HepG2 (cell line): ENCODE data around the gene SLC66A3. TPM values are rescaled to one million over a fixed set of nuclear protein-coding genes. Genes with fewer than 3 reads are reported as not detected.
A peak's percentile ranks its signal among the peaks of the same experiment; 100 is the strongest.

Experiments
- BORCS8-MEF2B ChIP-seq: sonication (generic); formaldehyde crosslinking; IDR thresholded peaks from 2 replicates; pipeline ENCODE4 v1.8.0; 2022; ENCODE audit warnings: mild to moderate bottlenecking, missing genetic modification reagents
- CENPX ChIP-seq: sonication (generic); formaldehyde crosslinking; IDR thresholded peaks from 2 replicates; pipeline ENCODE4 v1.9.0; 2021; ENCODE audit warnings: mild to moderate bottlenecking, missing genetic modification reagents, moderate library complexity
- CHCHD3 ChIP-seq: sonication (generic); formaldehyde crosslinking; IDR thresholded peaks from 2 replicates; pipeline ENCODE4 v1.8.0; 2022; ENCODE audit warnings: mild to moderate bottlenecking, missing genetic modification reagents, moderate library complexity
- FOXP1 ChIP-seq, 2 experiments: fragments of 450-650 bp in 1 of 2; IDR thresholded peaks; 2 replicates each; pipeline ENCODE4 v1.6.1; 2017 to 2018; ENCODE audit warnings: antibody characterized with exemption in 1 of 2
- MLXIP ChIP-seq: sonication (generic); formaldehyde crosslinking; IDR thresholded peaks from 2 replicates; pipeline ENCODE4 v1.9.0; 2021; ENCODE audit warnings: missing genetic modification reagents, borderline replicate concordance
- NFIB ChIP-seq: sonication (generic); formaldehyde crosslinking; IDR thresholded peaks from 2 replicates; pipeline ENCODE4 v1.9.0; 2021; ENCODE audit warnings: missing genetic modification reagents, mild to moderate bottlenecking, borderline replicate concordance
- NFKBIZ ChIP-seq: IDR thresholded peaks from 2 replicates; pipeline ENCODE4 v1.6.1; 2018; ENCODE audit warnings: missing genetic modification reagents, missing compliant biosample characterization
- PRDM10 ChIP-seq: sonication (generic); formaldehyde crosslinking; IDR thresholded peaks from 2 replicates; pipeline ENCODE4 v1.4.0; 2020; ENCODE audit warnings: low read depth, missing genetic modification reagents
- RAD21 ChIP-seq: fragments of 450-650 bp; formaldehyde crosslinking; IDR thresholded peaks from 2 replicates; pipeline ENCODE4 v1.5.0; 2020; ENCODE audit warnings: mild to moderate bottlenecking
- SIX4 ChIP-seq: sonication (generic); formaldehyde crosslinking; IDR thresholded peaks from 2 replicates; pipeline ENCODE4 v1.4.0; 2020; ENCODE audit warnings: missing genetic modification reagents
- SPEN ChIP-seq: sonication (generic); formaldehyde crosslinking; IDR thresholded peaks from 2 replicates; pipeline ENCODE4 v1.5.1; 2020; ENCODE audit warnings: low read depth, mild to moderate bottlenecking, missing genetic modification reagents
- TARDBP ChIP-seq: sonication (generic); formaldehyde crosslinking; IDR thresholded peaks from 2 replicates; pipeline ENCODE4 v1.8.0; 2022; ENCODE audit warnings: mild to moderate bottlenecking, missing genetic modification reagents
- ZNF136 ChIP-seq: sonication (generic); formaldehyde crosslinking; IDR thresholded peaks from 2 replicates; pipeline ENCODE4 v1.8.1; 2022; ENCODE audit warnings: low read depth, mild to moderate bottlenecking, moderate library complexity, missing genetic modification reagents
- ZNF160 ChIP-seq: sonication (generic); formaldehyde crosslinking; IDR thresholded peaks from 2 replicates; pipeline ENCODE4 v1.8.0; 2022; ENCODE audit warnings: mild to moderate bottlenecking, inconsistent platforms, missing genetic modification reagents
- ZNF33B ChIP-seq: sonication (generic); formaldehyde crosslinking; IDR thresholded peaks from 2 replicates; pipeline ENCODE4 v1.5.1; 2020; ENCODE audit warnings: mild to moderate bottlenecking, missing genetic modification reagents
- ZNF451 ChIP-seq: sonication (generic); formaldehyde crosslinking; IDR thresholded peaks from 2 replicates; pipeline ENCODE4 v1.5.0; 2020; ENCODE audit warnings: mild to moderate bottlenecking, missing genetic modification reagents
- ZNF569 ChIP-seq: sonication (generic); formaldehyde crosslinking; IDR thresholded peaks from 2 replicates; pipeline ENCODE4 v1.5.0; 2020; ENCODE audit warnings: mild to moderate bottlenecking, missing genetic modification reagents, moderate library complexity, borderline replicate concordance
- ZNF580 ChIP-seq: IDR thresholded peaks from 2 replicates; pipeline ENCODE4 v1.6.1; 2016; ENCODE audit warnings: low read depth, borderline replicate concordance
- ZNF782 ChIP-seq: sonication (generic); formaldehyde crosslinking; IDR thresholded peaks from 2 replicates; pipeline ENCODE4 v1.4.0; 2020; ENCODE audit warnings: missing genetic modification reagents, mild to moderate bottlenecking, borderline replicate concordance
- ZNF839 ChIP-seq: sonication (generic); formaldehyde crosslinking; IDR thresholded peaks from 2 replicates; pipeline ENCODE4 v1.4.0; 2020; ENCODE audit warnings: missing genetic modification reagents, mild to moderate bottlenecking, borderline replicate concordance
- polyA plus RNA-seq, 8 experiments: library from polyadenylated mRNA; depleted of rRNA in 3 of 8; stranded (reverse) in 7 of 8; unstranded in 1 of 8; fragments of >200 nt; fragmentation: Illumina TruSeq in 4 of 8; extraction: Trizol in 4 of 8; gene quantifications; 2 replicates each; pipeline versions ENCODE4 v1.2.1 to v1.2.3, GENCODE V29; 2011 to 2016; ENCODE audit warnings: low read depth in 4 of 8, missing spikeins in 1 of 8, mixed read lengths in 1 of 8; ENCODE audit not compliant: insufficient read depth in 1 of 8
- total RNA-seq, 5 experiments: library from RNA; depleted of rRNA; stranded (reverse); fragments of >200 nt; fragmentation: Illumina TruSeq; extraction: Trizol; gene quantifications; 2 replicates each; pipeline ENCODE4 v1.2.3, GENCODE V29; 2016; ENCODE audit warnings: low read depth in 1 of 5
- TF ChIP-seq, protein P1 (sequence below): sonication (generic); formaldehyde crosslinking; IDR thresholded peaks from 2 replicates; pipeline ENCODE4 v1.5.0; 2020; ENCODE audit warnings: mild to moderate bottlenecking, missing genetic modification reagents

SLC66A3 gene
- total and polyA plus RNA-seq, 2 of the 13 experiments (the other 11 are each of a cell fraction or from before 2014, with no cell fraction given) = 2.2 to 3.7 TPM

- no peak for TF ChIP-seq MLXIP (CRISPR knock-in tag)
- TF ChIP-seq SIX4 (CRISPR knock-in tag) = no peak
- TF ChIP-seq FOXP1 (IDR thresholded peaks at IDR 0.05) = no peak
- TF ChIP-seq FOXP1 (CRISPR knock-in tag; IDR thresholded peaks at IDR 0.05) = no peak
- no peak for TF ChIP-seq ZNF569 (CRISPR knock-in tag)
- TF ChIP-seq NFKBIZ (CRISPR knock-in tag) = no peak
- TF ChIP-seq TARDBP (CRISPR knock-in tag) = no peak
- TF ChIP-seq SPEN (CRISPR knock-in tag) = no peak
- TF ChIP-seq CENPX = no peak
- TF ChIP-seq ZNF839 (CRISPR knock-in tag) = no peak
- TF ChIP-seq PRDM10 = no peak
- no peak for TF ChIP-seq CHCHD3 (CRISPR knock-in tag)
- TF ChIP-seq ZNF782 (CRISPR knock-in tag) = no peak
- TF ChIP-seq ZNF580 (CRISPR knock-in tag) = 0 out of 2 replicates have a peak, but pooled peaks have one; percentile 44
- TF ChIP-seq NFIB (CRISPR knock-in tag) = no peak
- no peak for TF ChIP-seq ZNF451 (CRISPR knock-in tag)
- no peak for TF ChIP-seq ZNF136 (CRISPR knock-in tag)
- peak; percentile 90 for TF ChIP-seq RAD21 (CRISPR knock-in tag)
- no peak for TF ChIP-seq ZNF160
- TF ChIP-seq, protein P1, sequence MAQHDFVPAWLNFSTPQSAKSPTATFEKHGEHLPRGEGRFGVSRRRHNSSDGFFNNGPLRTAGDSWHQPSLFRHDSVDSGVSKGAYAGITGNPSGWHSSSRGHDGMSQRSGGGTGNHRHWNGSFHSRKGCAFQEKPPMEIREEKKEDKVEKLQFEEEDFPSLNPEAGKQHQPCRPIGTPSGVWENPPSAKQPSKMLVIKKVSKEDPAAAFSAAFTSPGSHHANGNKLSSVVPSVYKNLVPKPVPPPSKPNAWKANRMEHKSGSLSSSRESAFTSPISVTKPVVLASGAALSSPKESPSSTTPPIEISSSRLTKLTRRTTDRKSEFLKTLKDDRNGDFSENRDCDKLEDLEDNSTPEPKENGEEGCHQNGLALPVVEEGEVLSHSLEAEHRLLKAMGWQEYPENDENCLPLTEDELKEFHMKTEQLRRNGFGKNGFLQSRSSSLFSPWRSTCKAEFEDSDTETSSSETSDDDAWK (CRISPR knock-in tag) = no peak
- no peak for TF ChIP-seq ZNF33B (CRISPR knock-in tag)
- 0 out of 2 replicates have a peak, but pooled peaks have one; percentile 33 for TF ChIP-seq BORCS8-MEF2B (CRISPR knock-in tag)
Measured at GRCh38 chr2:11123856-11124759, 31.2 kb upstream of the SLC66A3 start (continued).
